GM19193 (cell line): ENCODE measurements around the gene PIAS1.
A peak's percentile ranks its signal among the peaks of the same experiment; 100 is the strongest.

Experiments used
- POLR2A ChIP-seq: IDR thresholded peaks from 4 replicates; pipeline ENCODE4 v1.6.1; 2011; ENCODE audit not compliant: insufficient read depth, insufficient read length; ENCODE audit errors: extremely low read depth

The PIAS1 gene

DNA sequence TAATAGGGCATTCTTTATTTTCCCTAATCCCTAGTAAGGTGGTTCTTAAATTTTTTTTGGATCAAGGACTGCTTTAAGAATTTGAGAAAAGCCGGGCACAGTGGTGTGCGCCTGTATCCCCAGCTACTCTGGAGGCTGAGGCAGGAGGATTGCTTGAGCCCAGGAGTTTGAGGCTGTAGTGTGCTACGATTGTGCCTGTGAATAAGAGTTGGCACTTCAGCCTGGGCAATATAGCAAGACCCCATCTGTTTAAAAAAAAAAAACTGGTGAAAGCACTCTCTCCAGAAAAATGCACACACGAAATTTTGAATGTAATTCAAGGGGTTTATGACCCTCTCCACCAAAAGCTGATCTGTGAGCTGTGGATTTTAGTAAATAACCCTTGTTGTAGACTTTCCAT is 119.0 kb downstream of the PIAS1 start:
- TF ChIP-seq POLR2A, result no peak

DNA sequence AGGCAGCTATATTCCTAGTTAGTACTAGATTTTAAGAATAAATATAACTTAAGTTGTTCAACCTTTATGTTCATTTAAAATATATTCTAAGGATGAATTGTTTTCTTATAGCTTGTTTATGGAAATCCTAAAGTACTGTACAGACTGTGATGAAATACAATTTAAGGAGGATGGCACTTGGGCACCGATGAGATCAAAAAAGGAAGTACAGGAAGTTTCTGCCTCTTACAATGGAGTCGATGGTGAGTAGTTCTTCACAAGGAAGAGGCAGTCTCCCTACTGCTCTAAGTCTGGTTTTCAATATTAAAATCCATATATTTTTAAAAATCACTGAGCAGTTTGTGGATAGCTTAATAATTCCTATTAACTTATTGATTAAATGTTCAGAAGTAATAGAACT is 121.4 kb downstream of the PIAS1 start:
- no peak for TF ChIP-seq POLR2A

DNA sequence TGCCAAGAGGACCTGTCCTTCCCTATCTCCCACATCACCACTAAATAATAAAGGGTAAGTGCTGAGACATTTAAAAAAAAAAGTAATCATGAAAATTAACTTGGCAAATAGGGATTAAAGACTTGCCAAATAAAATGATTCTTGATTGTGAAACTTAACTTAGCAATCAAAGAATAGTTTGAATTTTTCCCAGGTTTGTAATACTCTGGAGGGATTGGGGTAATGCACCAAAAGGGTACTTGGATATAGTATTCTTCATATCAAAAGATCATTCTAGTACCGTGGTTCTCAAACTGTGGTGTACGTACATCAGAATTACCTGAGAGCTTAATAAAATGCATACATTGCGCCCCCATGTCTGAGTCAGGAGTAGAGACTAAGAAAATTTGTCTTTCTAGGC is 122.5 kb downstream of the PIAS1 start:
- TF ChIP-seq POLR2A, result no peak

DNA sequence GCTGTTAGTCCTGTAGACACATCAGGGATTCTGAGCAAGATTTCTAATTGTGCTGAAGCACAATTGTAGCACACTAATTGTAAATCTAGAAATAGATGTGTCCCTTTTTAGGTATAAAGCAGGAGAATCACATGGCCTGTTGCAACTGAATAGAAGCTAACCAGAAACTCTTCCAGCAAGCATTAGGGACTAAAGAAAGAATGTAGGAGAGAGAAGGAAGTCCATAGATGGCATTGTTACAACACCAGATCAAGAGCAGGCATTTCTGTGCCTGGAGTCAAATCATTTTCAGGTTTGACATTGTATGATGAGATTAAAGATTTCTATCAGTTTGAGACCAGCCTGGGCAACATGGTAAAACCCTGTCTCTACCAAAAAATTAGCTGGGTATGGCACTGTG is 123.6 kb downstream of the PIAS1 start:
- TF ChIP-seq POLR2A, result no peak

DNA sequence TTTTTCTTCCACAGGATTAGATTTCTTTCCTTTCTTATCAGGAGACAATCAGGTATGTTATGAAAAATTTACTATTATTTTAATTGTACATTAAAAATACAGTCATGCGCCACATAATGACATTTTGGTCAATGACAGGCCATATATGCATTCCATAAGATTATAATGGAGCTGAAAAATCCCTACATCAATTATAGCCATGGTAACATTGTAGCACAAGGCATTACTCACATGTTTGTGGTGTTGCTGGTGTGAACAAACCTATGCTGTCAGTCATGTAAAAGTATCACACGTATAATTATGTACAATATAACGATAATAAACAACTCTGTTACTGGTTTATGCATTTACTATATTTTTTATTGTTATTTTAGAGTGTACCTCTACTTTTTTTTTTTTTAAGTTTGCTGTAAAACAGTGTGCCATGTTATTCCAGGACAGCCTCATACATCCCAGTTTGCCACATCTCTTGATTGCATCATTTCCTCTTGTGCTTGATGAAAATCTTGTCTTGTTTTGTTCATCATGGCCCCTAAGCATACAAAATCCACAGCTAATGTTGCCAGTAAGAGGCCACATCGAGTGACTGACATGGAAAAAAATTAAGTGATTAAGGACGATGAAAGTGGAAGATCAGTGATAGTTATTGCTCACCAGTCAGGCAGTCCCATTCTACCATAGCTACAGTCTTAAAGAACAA is 129.7 kb downstream of the PIAS1 start:
- no peak for TF ChIP-seq POLR2A

DNA sequence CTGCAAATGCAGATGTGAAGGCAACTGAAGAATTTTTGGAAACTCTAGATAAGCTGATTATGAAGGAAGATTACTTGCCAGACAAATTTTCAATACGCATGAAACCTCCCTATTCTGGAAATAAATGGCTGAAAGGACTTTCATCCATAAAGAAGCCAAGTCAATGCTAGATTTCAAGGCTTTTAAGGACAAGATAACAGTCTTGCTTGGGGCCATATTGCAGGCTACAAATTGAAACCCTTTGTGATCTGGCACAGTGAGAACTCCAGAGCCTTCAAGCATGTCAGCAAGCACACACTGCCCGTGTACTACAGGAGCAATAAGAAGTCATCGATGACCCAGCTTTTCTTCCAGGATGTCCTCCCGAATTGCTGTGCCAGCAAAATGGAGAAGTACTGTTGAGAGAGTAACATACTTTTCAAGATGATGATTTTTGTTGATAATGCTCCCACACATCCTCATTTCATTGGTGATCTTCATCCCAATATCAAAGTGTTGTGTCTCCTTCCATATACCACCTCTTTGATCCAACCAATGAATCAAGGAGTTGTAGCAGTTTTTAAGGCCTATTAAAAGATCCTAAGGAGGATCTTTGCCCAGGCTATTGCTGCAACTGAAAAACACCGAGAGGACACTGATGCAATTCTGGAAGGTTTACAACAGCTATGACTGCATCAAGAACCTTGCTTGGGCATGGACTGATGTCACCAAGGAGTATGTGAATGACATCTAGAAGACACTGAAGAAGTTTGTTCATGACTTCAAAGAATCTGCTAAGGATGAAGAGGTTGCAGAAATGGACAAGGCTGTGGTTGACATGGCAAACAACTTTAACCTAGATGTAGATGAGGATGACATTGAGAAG is 130.7 kb downstream of the PIAS1 start:
- TF ChIP-seq POLR2A, result no peak

DNA sequence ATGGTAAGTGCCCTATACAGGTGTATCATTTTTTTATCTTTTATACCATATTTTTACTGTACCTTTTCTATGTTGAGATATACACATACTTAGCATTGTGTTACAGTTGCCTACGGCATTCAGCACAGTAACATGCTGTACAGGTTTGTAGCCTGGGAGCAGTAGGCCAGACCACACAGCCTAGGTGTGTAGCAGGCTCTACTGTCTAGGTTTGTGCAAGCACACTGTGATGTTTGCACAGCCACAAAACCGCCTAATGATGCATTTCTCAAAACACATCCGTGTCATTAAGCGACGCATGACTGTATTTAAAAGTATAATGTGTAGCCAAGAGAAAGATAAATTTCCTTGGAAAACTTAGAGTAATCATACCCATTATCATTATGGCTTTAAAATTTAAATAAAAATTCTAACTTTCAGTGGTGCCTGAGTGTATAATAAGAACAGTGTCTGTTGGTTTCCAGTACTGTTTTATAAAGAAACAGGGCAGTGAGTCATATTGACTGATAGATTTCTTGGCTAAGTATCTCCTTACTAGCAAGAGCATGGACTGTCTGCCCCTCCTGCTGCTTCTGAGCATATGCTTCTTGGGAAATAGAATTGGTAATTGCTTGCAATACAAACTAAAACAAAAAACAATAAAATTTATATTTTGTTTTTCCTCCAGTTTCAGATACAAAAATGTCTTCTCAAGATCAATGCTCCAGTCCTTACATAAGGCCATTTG is 132.7 kb downstream of the PIAS1 start:
- no peak for TF ChIP-seq POLR2A

DNA sequence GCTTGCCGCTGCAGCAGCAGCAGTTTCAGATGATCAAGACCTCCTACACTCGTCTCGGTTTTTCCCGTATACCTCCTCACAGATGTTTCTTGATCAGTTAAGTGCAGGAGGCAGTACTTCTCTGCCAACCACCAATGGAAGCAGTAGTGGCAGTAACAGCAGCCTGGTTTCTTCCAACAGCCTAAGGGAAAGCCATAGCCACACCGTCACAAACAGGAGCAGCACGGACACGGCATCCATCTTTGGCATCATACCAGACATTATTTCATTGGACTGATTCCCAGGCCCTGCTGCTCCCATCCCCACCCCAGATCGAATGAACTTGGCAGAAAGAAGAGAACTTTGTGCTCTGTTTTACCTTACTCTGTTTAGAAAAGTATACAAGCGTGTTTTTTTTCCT is 133.4 kb downstream of the PIAS1 start:
- no peak for TF ChIP-seq POLR2A

DNA sequence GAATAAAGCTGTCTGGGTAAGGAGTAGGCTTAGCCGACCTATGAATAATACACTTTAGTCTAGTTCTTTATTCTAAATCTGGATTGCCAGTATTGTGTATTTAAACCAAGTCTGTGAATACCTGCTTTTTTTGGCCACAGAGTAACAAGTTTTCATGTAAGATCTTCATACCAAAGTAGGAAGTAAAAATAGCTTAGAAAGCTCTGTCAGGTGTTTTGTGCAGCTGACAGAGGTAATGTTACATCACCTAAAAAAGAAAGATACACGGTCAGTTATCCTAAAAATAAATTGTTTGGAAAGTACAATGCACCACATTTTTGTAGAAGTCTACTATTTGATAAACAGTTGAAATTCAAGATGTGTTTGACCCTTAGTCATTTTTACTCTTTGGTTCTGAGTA is 134.5 kb downstream of the PIAS1 start:
- no peak for TF ChIP-seq POLR2A

DNA sequence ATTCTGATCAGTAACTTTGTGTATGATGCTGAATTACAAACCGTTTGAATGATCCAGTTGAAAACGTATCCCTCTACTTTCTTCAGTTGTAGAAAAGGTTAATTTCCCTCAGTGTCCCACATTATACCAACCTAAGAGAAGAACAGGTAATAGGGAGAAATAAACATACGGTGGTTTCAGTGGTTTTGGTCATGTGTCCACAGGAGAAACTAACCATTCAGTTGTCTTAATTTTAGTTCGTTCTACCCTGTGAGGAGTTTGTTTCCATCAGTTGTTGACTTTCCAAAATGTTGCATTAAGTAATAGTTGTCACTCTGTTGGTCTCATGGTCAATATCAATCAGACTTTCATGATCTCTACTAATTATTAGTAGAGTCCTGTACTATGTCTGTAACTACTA is 135.9 kb downstream of the PIAS1 start:
- no peak for TF ChIP-seq POLR2A

DNA sequence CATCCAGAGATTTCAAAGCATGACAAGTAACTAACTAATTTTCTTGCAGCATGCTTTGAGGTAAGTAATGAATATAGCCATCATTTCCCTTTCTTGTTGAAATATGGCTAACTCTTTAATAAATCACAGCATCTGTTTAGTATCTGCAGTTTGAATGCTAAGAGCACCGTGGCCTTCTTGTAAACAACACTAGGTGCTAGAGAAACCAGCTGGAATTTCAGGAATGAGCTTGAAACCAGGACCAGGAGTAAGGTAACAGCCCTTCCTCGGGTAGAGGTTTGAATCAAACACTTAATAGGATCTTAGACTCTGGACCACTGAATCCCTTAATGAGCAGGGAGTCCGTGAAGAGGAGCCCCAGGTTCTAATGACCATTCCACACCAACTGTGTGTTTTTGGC is 137.4 kb downstream of the PIAS1 start:
- no peak for TF ChIP-seq POLR2A

DNA sequence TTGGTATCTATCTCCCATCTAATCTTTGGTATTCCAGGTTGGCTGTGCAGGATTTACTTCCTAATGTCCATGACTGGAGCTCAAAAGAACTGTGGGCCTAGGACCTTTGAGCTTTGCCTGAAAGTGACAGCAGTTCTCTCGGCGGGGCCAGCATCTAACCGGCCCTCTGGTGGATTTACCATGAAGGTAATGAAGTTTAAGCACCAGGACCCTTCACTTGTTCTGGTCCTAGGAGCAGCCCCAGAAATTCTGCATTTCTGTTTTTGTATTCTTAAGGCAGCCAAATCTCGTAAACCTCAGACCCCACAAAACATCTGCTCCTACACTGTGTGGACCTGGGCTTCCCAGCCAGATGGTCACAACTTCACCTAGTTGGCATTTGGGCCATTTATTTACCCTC is 138.0 kb downstream of the PIAS1 start:
- TF ChIP-seq POLR2A, result no peak

DNA sequence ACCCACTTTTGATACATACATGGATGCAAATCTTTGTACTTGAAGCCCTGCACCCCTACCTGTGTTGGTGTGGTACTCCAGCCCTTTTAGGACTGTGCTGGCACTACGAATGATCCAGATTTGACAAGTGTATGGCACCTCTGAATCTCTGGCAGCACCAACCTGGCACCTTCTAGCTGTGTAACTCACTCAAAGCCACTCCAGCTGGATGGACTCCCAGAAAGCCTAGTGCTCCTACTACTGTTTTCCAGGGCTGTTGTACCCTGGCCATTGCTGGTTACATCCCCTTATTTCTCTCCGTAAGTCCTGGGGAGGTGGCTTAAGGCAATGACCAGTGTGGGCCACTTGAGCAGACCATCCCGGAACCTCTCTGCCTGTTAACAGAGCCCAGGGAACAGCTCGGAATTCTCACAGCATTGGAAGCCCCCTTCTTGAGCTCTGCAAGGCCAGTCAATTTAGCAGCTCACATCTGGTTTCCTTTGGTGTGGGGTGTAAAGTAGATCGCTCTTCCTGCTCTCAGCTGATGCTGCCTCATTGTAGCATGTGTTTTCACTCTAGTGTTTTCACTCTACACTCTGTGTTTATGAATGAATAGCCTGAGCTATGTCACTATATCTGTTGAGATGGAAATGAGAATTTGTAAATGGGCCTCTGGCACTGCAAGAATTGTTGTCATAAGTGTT is 138.8 kb downstream of the PIAS1 start:
- no peak for TF ChIP-seq POLR2A

DNA sequence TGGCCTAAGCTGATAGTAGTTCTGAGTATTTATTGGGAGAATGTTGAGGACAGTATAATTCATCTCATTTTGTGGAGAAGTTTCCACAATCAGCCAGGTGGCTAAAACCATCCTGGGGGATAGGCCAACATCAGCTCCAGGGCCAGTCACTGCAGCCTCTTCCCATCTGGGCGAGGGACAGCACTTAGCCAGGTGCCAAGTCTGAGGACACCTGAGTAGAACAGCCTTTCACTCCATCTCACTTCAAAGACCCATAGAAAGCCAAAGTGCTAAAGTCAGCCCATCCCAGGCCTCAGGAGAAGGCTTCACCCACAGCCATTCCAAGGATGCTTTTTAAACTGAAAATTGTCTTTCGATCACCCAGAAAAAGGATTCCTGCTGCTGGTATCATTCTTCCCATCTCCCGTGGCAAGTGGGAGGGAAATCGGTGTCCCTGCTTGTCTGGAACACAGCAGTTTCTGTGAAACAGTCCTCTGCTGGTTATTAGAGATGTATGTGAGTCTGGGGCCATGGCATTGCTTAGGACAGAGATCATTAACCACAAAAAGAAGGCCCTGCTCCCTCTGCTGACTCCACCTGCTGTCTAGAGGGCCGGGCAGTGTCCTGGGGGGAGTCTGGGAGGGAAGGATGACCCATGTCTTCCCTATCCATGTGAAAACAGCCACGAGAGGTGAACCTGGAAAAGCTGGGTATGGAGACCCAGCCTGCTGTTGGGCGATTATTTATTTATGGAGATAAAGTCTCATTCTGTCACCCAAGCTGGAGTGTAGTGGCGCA is 141.4 kb downstream of the PIAS1 start:
- no peak for TF ChIP-seq POLR2A

DNA sequence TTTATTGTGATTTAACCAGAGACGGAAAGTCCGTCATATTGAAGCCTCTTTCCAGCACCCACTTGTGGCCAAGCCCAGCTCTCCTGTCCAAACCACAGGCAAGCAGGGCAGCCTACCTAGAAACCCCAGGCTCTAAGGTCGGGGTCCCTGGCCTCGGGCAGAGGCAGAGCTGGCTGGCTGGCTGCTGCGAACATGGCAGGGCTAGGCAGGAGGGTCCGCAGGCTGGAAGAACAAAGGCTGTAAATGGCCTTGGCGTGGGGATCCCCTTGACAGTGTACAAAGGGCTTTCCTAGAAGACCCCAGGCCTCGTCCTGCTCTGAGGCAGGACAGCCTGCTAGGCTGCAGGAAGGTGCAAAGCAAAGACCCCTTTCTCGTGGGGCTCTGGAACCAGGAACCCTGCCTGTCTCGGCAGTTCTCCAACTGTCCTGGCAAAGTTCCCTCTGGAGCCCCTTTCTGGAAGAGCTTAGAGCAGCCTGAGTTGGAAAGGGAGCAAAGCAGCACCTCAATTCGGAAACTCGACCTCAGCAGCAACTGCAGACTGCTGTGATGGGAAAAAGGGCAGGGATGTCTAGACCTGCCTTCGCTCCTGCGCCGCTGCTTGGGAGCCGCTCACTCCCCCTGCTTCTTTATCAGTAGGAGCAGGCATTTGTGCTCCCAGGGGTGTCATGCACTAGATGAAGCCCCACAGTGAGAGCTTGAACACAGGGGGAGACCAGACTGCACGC is 142.5 kb downstream of the PIAS1 start:
- peak; percentile 41 for TF ChIP-seq POLR2A

DNA sequence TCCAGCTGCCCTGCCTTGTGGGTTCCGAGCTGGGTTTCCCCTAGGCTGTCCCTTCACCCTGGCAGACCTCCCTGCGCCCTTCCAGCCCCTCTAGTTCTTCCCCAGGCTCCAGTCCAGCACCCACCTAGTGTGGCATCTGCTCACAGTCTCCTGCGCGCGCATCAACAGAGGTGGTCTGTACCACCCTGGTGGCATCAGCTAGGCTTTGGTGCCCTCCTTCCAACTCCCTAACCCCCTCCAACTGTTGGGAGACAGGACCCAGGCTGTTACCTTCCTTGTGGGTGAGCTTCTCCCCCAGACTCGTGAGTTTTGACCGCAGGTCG is 143.0 kb downstream of the PIAS1 start:
- TF ChIP-seq POLR2A, result peak; percentile 19
